ENCODE measurements around the gene MPO. TPM values are rescaled to one million over a fixed set of nuclear protein-coding genes. Genes with fewer than 3 reads are reported as not detected.

MPO gene
- total and polyA plus RNA-seq, 2 of the 8 experiments (the other 6 are each of a cell fraction or from before 2014, with no cell fraction given): 0.06 to 0.74 TPM

- TF ChIP-seq RBBP5 (IDR thresholded peaks at IDR 0.05; ENCODE audit: borderline replicate concordance, low read depth, low read length) (no peak), SRF (IDR thresholded peaks at IDR 0.05; ENCODE audit: low read depth, low read length) (no peak), BACH1 (IDR thresholded peaks at IDR 0.05; ENCODE audit: low read length) (no peak), TAF1 (IDR thresholded peaks at IDR 0.05; ENCODE audit: low read depth, low read length) (no peak), RNF2 (IDR thresholded peaks at IDR 0.05; ENCODE audit: borderline replicate concordance, low read depth, low read length, missing control alignments, poor library complexity, severe bottlenecking) (no peak), SAP30 (IDR thresholded peaks at IDR 0.05; ENCODE audit: insufficient read depth, insufficient replicate concordance, low read length) (no peak)
These were observed 22.3 kb upstream of the MPO start (continued) for GRCh38 chr17:58302919-58303585.
